Neural cell (in vitro differentiated cells): ENCODE results near the gene LGALS1. TPM values are rescaled to one million over a fixed set of nuclear protein-coding genes. Genes with fewer than 3 reads are reported as not detected.

ENCODE experiments used
- H2AFZ ChIP-seq: fragments of 200-600, 300-800 bp; sonication (generic), shearing (Covaris generic); 2 replicates; pipeline ENCODE4 v1.6.0; 2014; ENCODE audit warnings: low read depth, mild to moderate bottlenecking, antibody characterized with exemption, low read length, moderate library complexity
- H3F3A ChIP-seq: fragments of 200-600 bp; shearing (Covaris generic); 2 replicates; pipeline ENCODE4 v1.6.1; 2016; ENCODE audit warnings: mild to moderate bottlenecking, moderate library complexity, mixed read lengths, antibody characterized with exemption, low read length; ENCODE audit not compliant: insufficient read depth, poor library complexity, severe bottlenecking
- H3K27ac ChIP-seq: fragments of 200-600, 300-800 bp; sonication (generic), shearing (Covaris generic); 2 replicates; pipeline ENCODE4 v1.5.1; 2014; ENCODE audit warnings: mild to moderate bottlenecking, low read length, moderate library complexity
- H3K27me3 ChIP-seq: fragments of 300-800, 200-600 bp; sonication (generic), shearing (Covaris generic); 2 replicates; pipeline ENCODE4 v1.6.0; 2014; ENCODE audit warnings: mild to moderate bottlenecking, low read depth, low read length, moderate library complexity; ENCODE audit not compliant: insufficient read depth
- H3K36me3 ChIP-seq: fragments of 300-800, 200-600 bp; sonication (generic), shearing (Covaris generic); 2 replicates; pipeline ENCODE4 v1.5.1; 2014; ENCODE audit warnings: mild to moderate bottlenecking, antibody characterized with exemption, low read length, moderate library complexity; ENCODE audit not compliant: insufficient read depth
- H3K4me2 ChIP-seq: fragments of 300-800, 200-600 bp; sonication (generic), shearing (Covaris generic); 2 replicates; pipeline ENCODE4 v1.6.0; 2014; ENCODE audit warnings: mild to moderate bottlenecking, low read length
- H3K4me3 ChIP-seq: fragments of 300-800, 200-600 bp; sonication (generic), shearing (Covaris generic); 2 replicates; pipeline ENCODE4 v1.5.1; 2014; ENCODE audit warnings: mild to moderate bottlenecking, low read length, moderate library complexity
- H3K79me2 ChIP-seq: fragments of 200-600 bp; shearing (Covaris generic); replicated peaks from 2 replicates; pipeline ENCODE4 v1.6.0; 2014; ENCODE audit warnings: mild to moderate bottlenecking, low read length, moderate library complexity; ENCODE audit not compliant: insufficient read depth
- H3K9ac ChIP-seq: fragments of 300-800, 200-600 bp; sonication (generic), shearing (Covaris generic); 2 replicates; pipeline ENCODE4 v1.6.1; 2016; ENCODE audit warnings: mild to moderate bottlenecking, low read length, mixed read lengths
- H3K9me2 ChIP-seq: fragments of 200-600 bp; shearing (Covaris generic); 2 replicates; pipeline ENCODE4 v1.6.1; 2016; ENCODE audit warnings: mild to moderate bottlenecking, low read length, mixed read lengths; ENCODE audit not compliant: insufficient read depth
- H3K9me3 ChIP-seq: fragments of 200-600, 300-800 bp; sonication (generic), shearing (Covaris generic); 2 replicates; pipeline ENCODE4 v1.6.1; 2016; ENCODE audit warnings: mild to moderate bottlenecking, mixed run types, low read length, moderate library complexity, mixed read lengths
- H4K20me1 ChIP-seq: fragments of 200-600 bp; shearing (Covaris generic); 2 replicates; pipeline ENCODE4 v1.6.1; 2016; ENCODE audit warnings: mild to moderate bottlenecking, mixed run types; ENCODE audit not compliant: insufficient read depth
- CTCF ChIP-seq: fragments of 450-650 bp; IDR thresholded peaks from 2 replicates; pipeline ENCODE4 v1.5.1; 2014; ENCODE audit warnings: antibody characterized with exemption, mild to moderate bottlenecking, moderate library complexity; ENCODE audit not compliant: poor library complexity, severe bottlenecking
- EP300 ChIP-seq: fragments of 450-650 bp; conservative IDR thresholded peaks from 2 replicates; pipeline ENCODE4 v1.6.1; 2014; ENCODE audit warnings: antibody characterized with exemption, mild to moderate bottlenecking, moderate library complexity; ENCODE audit not compliant: poor library complexity, severe bottlenecking
- EZH2 ChIP-seq: fragments of 200-600, 300-800 bp; shearing (Covaris generic), sonication (generic); IDR thresholded peaks from 2 replicates; pipeline ENCODE4 v1.6.1; 2014; ENCODE audit warnings: antibody characterized with exemption, low read length, borderline replicate concordance, mild to moderate bottlenecking; ENCODE audit not compliant: insufficient read depth, poor library complexity, severe bottlenecking
- MXI1 ChIP-seq: fragments of 450-650 bp; conservative IDR thresholded peaks from 2 replicates; pipeline ENCODE4 v1.6.1; 2014; ENCODE audit warnings: antibody characterized with exemption, mild to moderate bottlenecking; ENCODE audit not compliant: poor library complexity, severe bottlenecking
- POLR2AphosphoS5 ChIP-seq: IDR thresholded peaks from 2 replicates; pipeline ENCODE4 v1.6.1; 2012
- RAD21 ChIP-seq: fragments of 450-650 bp; conservative IDR thresholded peaks from 2 replicates; pipeline ENCODE4 v1.6.1; 2014; ENCODE audit warnings: antibody characterized with exemption, mild to moderate bottlenecking, moderate library complexity
- REST ChIP-seq: IDR thresholded peaks from 2 replicates; pipeline ENCODE4 v1.6.1; 2012; ENCODE audit warnings: borderline replicate concordance
- SMC3 ChIP-seq: fragments of 450-650 bp; conservative IDR thresholded peaks from 2 replicates; pipeline ENCODE4 v1.6.1; 2014; ENCODE audit warnings: antibody characterized with exemption, mild to moderate bottlenecking, moderate library complexity; ENCODE audit not compliant: poor library complexity
- TAF1 ChIP-seq: IDR thresholded peaks from 2 replicates; pipeline ENCODE4 v1.6.1; 2012; ENCODE audit warnings: low read depth
- polyA plus RNA-seq: library from polyadenylated mRNA; depleted of rRNA; stranded (reverse); fragments of >200 nt; gene quantifications from 2 replicates; pipeline ENCODE4 v1.2.3, GENCODE V29; 2014

The LGALS1 gene
- polyA plus RNA-seq, 1 donor from 2014 or later = not detected

- no peaks in the 10 kb centered on the region for H3F3A ChIP-seq
- no peaks in the 10 kb centered on the region for H3K27me3 ChIP-seq
- H4K20me1 ChIP-seq = no peaks in the 10 kb centered on the region
- H3K36me3 ChIP-seq = no peaks in the 10 kb centered on the region
- H2AFZ ChIP-seq = no peak overlapping the region
- no peaks in the 10 kb centered on the region for H3K79me2 ChIP-seq
- no peak overlapping the region for H3K4me3 ChIP-seq
- H3K27ac ChIP-seq = no peak overlapping the region
- H3K9me3 ChIP-seq = no peaks in the 10 kb centered on the region
- H3K4me2 ChIP-seq = no peak overlapping the region
- no peak overlapping the region for H3K9ac ChIP-seq
- no peaks in the 10 kb centered on the region for H3K9me2 ChIP-seq
- TF ChIP-seq SMC3 (no peak), EZH2 (no peak), EP300 (no peak), POLR2AphosphoS5 (no peak), CTCF (no peak)
Observed at GRCh38 chr22:37674248-37674647, 1.2 kb upstream of the LGALS1 start.

- Histone ChIP-seq H2AFZ (no peak overlapping the region), H3K9me2 (no peaks in the 10 kb centered on the region), H3K79me2 (no peaks in the 10 kb centered on the region), H3K4me3 (no peak overlapping the region), H3K9me3 (no peaks in the 10 kb centered on the region), H3K36me3 (no peaks in the 10 kb centered on the region), H3K9ac (no peak overlapping the region), H3K27me3 (no peaks in the 10 kb centered on the region), H4K20me1 (no peaks in the 10 kb centered on the region), H3K4me2 (no peak overlapping the region), H3F3A (no peaks in the 10 kb centered on the region), H3K27ac (no peak overlapping the region)
- TF ChIP-seq RAD21 (no peak), EP300 (no peak), EZH2 (no peak), CTCF (no peak), POLR2AphosphoS5 (no peak), REST (no peak), SMC3 (no peak), TAF1 (no peak), MXI1 (no peak)
Observed at GRCh38 chr22:37675930-37676735, 697 bp downstream of the LGALS1 start.
